K562 (cell line): ENCODE measurements around the gene CHST1. TPM values are rescaled to one million over a fixed set of nuclear protein-coding genes. Genes with fewer than 3 reads are reported as not detected.

Experiments
- ATAC-seq: fragments of 200-7000 bp; cut with Tn5 transposase; 3 replicates; pipeline ENCODE4 v1.9.1; 2020; ENCODE audit warnings: moderate library complexity
- BruUV-seq: library from RNA; stranded (reverse); fragments of 400-500 nt; replicated peaks from 2 replicates; lab custom pipeline; 2021; lab: Mats Ljungman, UMichigan
- CTCF ChIA-PET: fragments of 300-600 bp; formaldehyde crosslinking; extraction: SDS; loops from one replicate; lab custom pipeline; 2021; ENCODE audit warnings: low intra/inter-chr PET ratio; lab: Yijun Ruan, JAX
- POLR2A ChIA-PET: fragments of 300-600, 350-650 bp; sonication (Branson Sonifier 250); formaldehyde crosslinking; extraction: SDS; loops from one replicate; lab custom pipeline; 2021; ENCODE audit warnings: antibody characterized with exemption, inconsistent platforms; lab: Yijun Ruan, JAX
- DNase-seq, 4 experiments: peaks; one replicate each; pipeline versions ENCODE4 v3.0.0 to v3.0.0-alpha.2; 2011 to 2018; ENCODE audit warnings: low spot score in 3 of 4, mixed read lengths in 3 of 4; ENCODE audit errors: extremely low read depth in 1 of 4
- FAIRE-seq: peaks from 2 replicates; lab custom pipeline; 2011; peaks lifted over from hg19 to GRCh38; lab: Jason Lieb, UNC
- H2AFZ ChIP-seq: 2 replicates; pipeline ENCODE4 v1.6.0; 2011; ENCODE audit warnings: low read depth, low read length, control low read depth, inconsistent platforms
- H3K27ac ChIP-seq: fragments of 200-600 bp; 3 replicates; pipeline ENCODE4 v1.8.0; 2011; ENCODE audit warnings: low read depth, mild to moderate bottlenecking, control low read depth, inconsistent platforms, low read length, moderate library complexity, mixed read lengths; ENCODE audit errors: extremely low read depth
- H3K27me3 ChIP-seq, 2 experiments: fragments of 300-600 bp in 1 of 2; 2 replicates in 1 of 2; 3 replicates in 1 of 2; pipeline versions ENCODE4 v1.6.0 to v1.8.0; 2011; ENCODE audit warnings: inconsistent platforms in 2 of 2, low read length in 2 of 2, mild to moderate bottlenecking in 1 of 2, mixed read lengths in 1 of 2, moderate library complexity in 1 of 2; ENCODE audit not compliant: control insufficient read depth in 2 of 2, insufficient read depth in 2 of 2
- H3K36me3 ChIP-seq: fragments of 300-600 bp; 3 replicates; pipeline ENCODE4 v1.8.0; 2011; ENCODE audit warnings: mild to moderate bottlenecking, low read length, inconsistent platforms; ENCODE audit not compliant: control insufficient read depth, insufficient read depth
- H3K4me1 ChIP-seq, 2 experiments: fragments of 200-600 bp in 1 of 2; replicated peaks in 1 of 2; 2 replicates in 1 of 2; 3 replicates in 1 of 2; pipeline versions ENCODE4 v1.5.1 to v1.8.0; 2011; ENCODE audit warnings: inconsistent platforms in 2 of 2, low read length in 2 of 2, mild to moderate bottlenecking in 1 of 2, mixed read lengths in 1 of 2, moderate library complexity in 1 of 2; ENCODE audit not compliant: control insufficient read depth in 2 of 2, insufficient read depth in 2 of 2
- H3K4me2 ChIP-seq: 2 replicates; pipeline ENCODE4 v1.6.1; 2011; ENCODE audit warnings: low read length, control low read depth, inconsistent platforms, mixed read lengths; ENCODE audit not compliant: insufficient read depth
- H3K4me3 ChIP-seq: fragments of 200-600 bp; sonication (generic), shearing (Covaris generic); 2 replicates; pipeline ENCODE4 v1.5.1; 2016; ENCODE audit warnings: control low read depth, inconsistent platforms
- H3K79me2 ChIP-seq: fragments of 200-600 bp; 3 replicates; pipeline ENCODE4 v1.8.0; 2011; ENCODE audit warnings: low read length, inconsistent platforms; ENCODE audit not compliant: control insufficient read depth, insufficient read depth
- H3K9ac ChIP-seq, 2 experiments: 2 replicates each; pipeline versions ENCODE4 v1.6.0 to v1.6.1; 2011; ENCODE audit warnings: low read depth in 2 of 2, low read length in 2 of 2, control low read depth in 1 of 2, inconsistent platforms in 1 of 2, mild to moderate bottlenecking in 1 of 2, mixed read lengths in 1 of 2; ENCODE audit not compliant: insufficient read depth in 1 of 2
- H3K9me1 ChIP-seq: one replicate; pipeline ENCODE4 v1.6.0; 2011; ENCODE audit warnings: inconsistent platforms, mild to moderate bottlenecking, low read length, moderate library complexity; ENCODE audit not compliant: control insufficient read depth, insufficient read depth
- H3K9me3 ChIP-seq: replicated peaks from 2 replicates; pipeline ENCODE4 v1.5.1; 2011; ENCODE audit warnings: low read depth, low read length, inconsistent platforms; ENCODE audit not compliant: control insufficient read depth, insufficient read depth
- H4K20me1 ChIP-seq: replicated peaks from 2 replicates; pipeline ENCODE4 v1.6.1; 2011; ENCODE audit warnings: low read length, inconsistent platforms, mixed read lengths; ENCODE audit not compliant: control insufficient read depth, insufficient read depth
- ASH1L ChIP-seq: fragments of 450-650 bp; IDR thresholded peaks from 2 replicates; pipeline ENCODE4 v1.6.1; 2018; ENCODE audit warnings: borderline replicate concordance, mild to moderate bottlenecking, low read depth; ENCODE audit not compliant: partially characterized antibody
- CEBPB ChIP-seq: fragments of 450-650 bp; IDR thresholded peaks from 2 replicates; pipeline ENCODE4 v1.6.1; 2016; ENCODE audit warnings: missing genetic modification characterization, missing compliant biosample characterization
- EGR1 ChIP-seq: fragments of 450-650 bp; conservative IDR thresholded peaks from 2 replicates; pipeline ENCODE4 v1.6.1; 2017; ENCODE audit warnings: mild to moderate bottlenecking
- FOSL1 ChIP-seq: fragments of 200-800 bp; sonication (Bioruptor generic); conservative IDR thresholded peaks from 2 replicates; pipeline ENCODE4 v1.6.1; 2016; ENCODE audit warnings: missing genetic modification characterization, missing compliant biosample characterization
- FOXK1 ChIP-seq: sonication (generic); formaldehyde crosslinking; IDR thresholded peaks from 2 replicates; pipeline ENCODE4 v1.8.0; 2022; ENCODE audit warnings: missing genetic modification reagents, mild to moderate bottlenecking, borderline replicate concordance
- FOXP4 ChIP-seq: sonication (generic); formaldehyde crosslinking; IDR thresholded peaks from 2 replicates; pipeline ENCODE4 v1.8.0; 2022; ENCODE audit warnings: mild to moderate bottlenecking, missing genetic modification reagents, borderline replicate concordance
- KDM5B ChIP-seq: fragments of 200-600 bp; sonication (generic); IDR thresholded peaks from 2 replicates; pipeline ENCODE4 v1.6.1; 2012; ENCODE audit warnings: low read depth, mild to moderate bottlenecking, moderate library complexity, low read length, control low read depth, inconsistent platforms; ENCODE audit not compliant: insufficient replicate concordance
- MYNN ChIP-seq, 2 experiments: sonication (generic); formaldehyde crosslinking in 1 of 2; IDR thresholded peaks; 2 replicates each; pipeline versions ENCODE4 v1.5.0 to v1.6.1; 2016 to 2020; ENCODE audit warnings: antibody characterized with exemption in 1 of 2, missing genetic modification reagents in 1 of 2
- NCOA1 ChIP-seq: fragments of 450-650 bp; IDR thresholded peaks from 2 replicates; pipeline ENCODE4 v1.6.1; 2016; ENCODE audit warnings: low read depth
- NCOA6 ChIP-seq: fragments of 450-650 bp; IDR thresholded peaks from 2 replicates; pipeline ENCODE4 v1.6.1; 2017; ENCODE audit warnings: mild to moderate bottlenecking
- NELFE ChIP-seq: IDR thresholded peaks from 2 replicates; pipeline ENCODE4 v1.6.1; 2011; ENCODE audit warnings: mild to moderate bottlenecking; ENCODE audit not compliant: insufficient read depth, insufficient read length
- SNRNP70 ChIP-seq: fragments of 200-400 bp; formaldehyde crosslinking; optimal IDR thresholded peaks from 2 replicates; pipeline ENCODE3; 2017; ENCODE audit warnings: low read depth, low read length
- SUPT5H ChIP-seq: fragments of 450-650 bp; IDR thresholded peaks from 2 replicates; pipeline ENCODE4 v1.6.1; 2016
- ZFP1 ChIP-seq: fragments of 450-650 bp; formaldehyde crosslinking; IDR thresholded peaks from 2 replicates; pipeline ENCODE4 v1.4.0; 2020; ENCODE audit warnings: mild to moderate bottlenecking, mixed read lengths
- ZNF165 ChIP-seq: fragments of 250-450 bp; sonication (Bioruptor Pico); IDR thresholded peaks from 2 replicates; pipeline ENCODE4 v1.4.0; 2020; ENCODE audit warnings: borderline replicate concordance
- ZNF174 ChIP-seq: fragments of 250-450 bp; sonication (Bioruptor Pico); IDR thresholded peaks from 2 replicates; pipeline ENCODE4 v1.4.0; 2020; ENCODE audit warnings: mild to moderate bottlenecking
- ZNF354B ChIP-seq: fragments of 250-450 bp; sonication (Bioruptor Pico); IDR thresholded peaks from 2 replicates; pipeline ENCODE4 v1.4.0; 2020
- ZNF699 ChIP-seq: fragments of 250-450 bp; sonication (Bioruptor Pico); IDR thresholded peaks from 2 replicates; pipeline ENCODE4 v1.8.0; 2021; ENCODE audit warnings: mild to moderate bottlenecking, moderate library complexity; ENCODE audit not compliant: insufficient replicate concordance
- WGBS: fragments of 100-300 bp; shearing (Covaris generic); methylation state at CpG from one replicate; pipeline ENCODE4 v1.1.6; 2016; ENCODE audit warnings: low coverage, mixed read lengths; ENCODE audit not compliant: insufficient coverage; ENCODE audit errors: missing lambda C conversion rate; 5-methylcytosine and 5-hydroxymethylcytosine counted together
- in situ Hi-C: fragments of 300-500 bp; cut with MboI; formaldehyde crosslinking; loops from 4 replicates; pipeline ENCODE4 v1.15.0; 2018; ENCODE audit warnings: inconsistent platforms, mixed read lengths
- intact Hi-C: fragments of 100-400 bp; cut with micrococcal nuclease; formaldehyde crosslinking; loops from 2 replicates; pipeline ENCODE4 v1.14.2; 2022
- polyA plus RNA-seq, 8 experiments: library from polyadenylated mRNA; depleted of rRNA in 4 of 8; stranded (reverse) in 5 of 8; unstranded in 3 of 8; fragments of >200 nt; fragmentation: Nextera tagmentation in 2 of 8; fragmentation: Illumina TruSeq in 1 of 8; extraction: Ambion mirVana in 2 of 8; extraction: Trizol in 1 of 8; gene quantifications; 2 replicates each; pipeline versions ENCODE4 v1.2.1 to v1.2.3, GENCODE V29; 2011 to 2014; ENCODE audit warnings: inconsistent platforms in 1 of 8, missing spikeins in 1 of 8
- total RNA-seq, 7 experiments: library from RNA; depleted of rRNA in 6 of 7; stranded (reverse); fragments of >200 nt in 6 of 7; fragmentation: Illumina TruSeq in 2 of 7; extraction: Trizol in 2 of 7; gene quantifications; 2 replicates each; pipeline versions ENCODE4 v1.2.1 to v1.2.3, GENCODE V29; 2011 to 2021; ENCODE audit warnings: low replicate concordance in 1 of 7

The CHST1 gene
- total and polyA plus RNA-seq, 9 of the 15 experiments (the other 6 are each of a cell fraction or from before 2014, with no cell fraction given) = 0.04 to 0.32 (median 0.18) TPM; not detected in 4

- no peak for TF ChIP-seq FOXK1 (CRISPR knock-in tag)
- no peak for TF ChIP-seq FOXP4 (CRISPR knock-in tag)
- no peak for TF ChIP-seq ZNF174 (CRISPR knock-in tag)
- no peak for TF ChIP-seq FOSL1 (tag)
- TF ChIP-seq EGR1 = no peak
- TF ChIP-seq SNRNP70 = no peak
- TF ChIP-seq NCOA1 = no peak
Observed at GRCh38 chr11:45635907-45636306, 29.5 kb downstream of the CHST1 start (continued).

- H4K20me1 ChIP-seq = no peaks in the 10 kb centered on the region
- H3K4me2 ChIP-seq = no peak overlapping the region
- H3K9me3 ChIP-seq = no peaks in the 10 kb centered on the region
- no peak overlapping the region for H3K9ac ChIP-seq
- H2AFZ ChIP-seq = no peak overlapping the region
- no peak overlapping the region for H3K27ac ChIP-seq
- FAIRE-seq (no peak), ATAC-seq (no peak), DNase-seq (no peak)
- no peak for TF ChIP-seq SUPT5H
- no peak for TF ChIP-seq ZNF699 (CRISPR knock-in tag)
- TF ChIP-seq MYNN (IDR thresholded peaks at IDR 0.05) = no peak
- TF ChIP-seq MYNN (CRISPR knock-in tag; IDR thresholded peaks at IDR 0.05) = no peak
- TF ChIP-seq ZFP1 (CRISPR knock-in tag) = no peak
- TF ChIP-seq ASH1L = no peak
- TF ChIP-seq NCOA6 = no peak
- no peak for TF ChIP-seq ZNF354B (CRISPR knock-in tag)
- no peak for TF ChIP-seq ZNF165 (CRISPR knock-in tag)
- no peak for TF ChIP-seq CEBPB (tag)
- TF ChIP-seq KDM5B = no peak
- TF ChIP-seq NELFE = no peak
- in situ Hi-C loops (no loop called here), intact Hi-C loops (no loop called here)
- H3K4me3 ChIP-seq = no peak overlapping the region
- no peaks in the 10 kb centered on the region for H3K4me1 ChIP-seq
- no TSS peak for BruUV-seq
- no peaks in the 10 kb centered on the region for H3K9me1 ChIP-seq
- H3K79me2 ChIP-seq = no peaks in the 10 kb centered on the region
- ChIA-PET POLR2A (interaction anchor here (0.6 kb wide), 1 partner anchor 71 kb away, joined by 3 read pairs; no protein-coding TSS in a partner anchor), CTCF (no interaction called here)
- no peaks in the 10 kb centered on the region; a peak in 1 of 5 replicates for H3K27me3 ChIP-seq
- no peaks in the 10 kb centered on the region for H3K36me3 ChIP-seq
- WGBS = 2% methylated on average over 6 of the region's 6 CpGs
Observed at GRCh38 chr11:45625611-45626010, 39.8 kb downstream of the CHST1 start.
